Kasumi-1 (cell line): ENCODE results near the gene LRFN2.

Source experiments
- DNase-seq, 2 experiments: peaks; one replicate each; lab custom pipeline; 2025; lab: John Stamatoyannopoulos, UW

LRFN2 gene

GRCh38 chr6:40543776-40544175 is 43.4 kb downstream of the LRFN2 start:
- no peak for DNase-seq

- DNase-seq = no peak
Measured at GRCh38 chr6:40543146-40543545, 44.0 kb downstream of the LRFN2 start.

DNA sequence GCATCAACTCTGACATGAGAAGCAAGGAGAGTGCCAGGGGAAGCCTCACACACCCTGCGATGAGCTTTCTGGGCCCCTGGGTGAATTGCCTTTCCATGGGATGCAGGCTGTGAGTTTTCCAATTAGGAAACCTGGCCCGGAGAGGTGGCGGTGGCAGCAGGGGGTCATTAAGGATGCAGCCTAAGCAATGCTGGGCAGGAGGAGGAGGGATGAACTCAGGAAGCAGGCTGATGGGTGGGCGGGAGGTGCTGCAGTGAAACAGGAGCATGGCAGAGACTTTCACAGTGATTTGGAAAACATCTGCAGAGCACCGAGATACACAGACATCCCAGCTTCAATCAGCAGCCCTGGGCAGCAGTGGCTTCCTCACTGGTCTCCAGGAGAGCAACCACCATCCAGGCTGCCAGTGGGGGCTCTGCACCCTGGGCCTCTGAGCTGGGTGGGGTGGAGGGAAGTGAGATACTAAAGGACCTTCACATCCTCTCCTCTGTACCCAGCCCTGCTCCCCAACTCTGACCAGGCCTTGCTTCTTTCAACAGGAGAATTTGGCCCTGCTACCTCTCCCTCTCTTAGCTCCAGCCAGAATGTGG is 44.9 kb downstream of the LRFN2 start:
- no peak for DNase-seq

GRCh38 chr6:40541556-40542174 is 45.5 kb downstream of the LRFN2 start:
- no peak for DNase-seq

GRCh38 chr6:40540790-40541189 is 46.4 kb downstream of the LRFN2 start:
- DNase-seq = no peak

- no peak for DNase-seq
Measured at GRCh38 chr6:40539853-40540252, 47.3 kb downstream of the LRFN2 start.

GRCh38 chr6:40538556-40538955 is 48.6 kb downstream of the LRFN2 start:
- DNase-seq = no peak

GRCh38 chr6:40537446-40537845 is 49.7 kb downstream of the LRFN2 start:
- DNase-seq = no peak

- no peak for DNase-seq
Measured at GRCh38 chr6:40536442-40536841, 50.7 kb downstream of the LRFN2 start.

DNA sequence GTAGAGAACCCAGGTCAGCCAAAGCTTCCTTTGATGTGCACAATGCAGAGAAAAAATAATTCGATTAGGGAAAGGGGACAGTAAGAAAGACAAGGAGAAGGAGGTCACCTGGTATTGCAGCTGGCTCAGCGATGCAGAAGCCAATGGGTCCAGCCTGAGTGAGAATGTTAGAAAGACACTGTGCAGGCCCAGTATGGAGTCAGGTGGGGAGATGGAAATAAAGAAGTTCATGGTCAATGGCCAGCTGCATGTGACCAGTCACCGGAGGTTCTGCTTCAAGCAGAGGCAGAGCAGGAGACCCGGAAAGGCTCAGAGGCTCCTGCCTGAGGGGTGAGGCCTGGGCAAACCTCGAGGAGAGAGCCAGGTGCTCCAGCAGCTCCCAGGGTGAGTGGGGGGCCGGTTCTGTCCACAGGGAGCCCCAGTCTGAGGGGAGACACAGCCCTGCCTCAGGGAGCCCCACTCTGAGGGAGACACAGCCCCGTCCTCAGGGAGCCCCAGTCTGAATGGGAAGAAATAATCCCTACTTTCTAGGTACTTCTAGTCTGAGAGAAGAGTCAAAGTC is 51.3 kb downstream of the LRFN2 start:
- DNase-seq = no peak

DNA sequence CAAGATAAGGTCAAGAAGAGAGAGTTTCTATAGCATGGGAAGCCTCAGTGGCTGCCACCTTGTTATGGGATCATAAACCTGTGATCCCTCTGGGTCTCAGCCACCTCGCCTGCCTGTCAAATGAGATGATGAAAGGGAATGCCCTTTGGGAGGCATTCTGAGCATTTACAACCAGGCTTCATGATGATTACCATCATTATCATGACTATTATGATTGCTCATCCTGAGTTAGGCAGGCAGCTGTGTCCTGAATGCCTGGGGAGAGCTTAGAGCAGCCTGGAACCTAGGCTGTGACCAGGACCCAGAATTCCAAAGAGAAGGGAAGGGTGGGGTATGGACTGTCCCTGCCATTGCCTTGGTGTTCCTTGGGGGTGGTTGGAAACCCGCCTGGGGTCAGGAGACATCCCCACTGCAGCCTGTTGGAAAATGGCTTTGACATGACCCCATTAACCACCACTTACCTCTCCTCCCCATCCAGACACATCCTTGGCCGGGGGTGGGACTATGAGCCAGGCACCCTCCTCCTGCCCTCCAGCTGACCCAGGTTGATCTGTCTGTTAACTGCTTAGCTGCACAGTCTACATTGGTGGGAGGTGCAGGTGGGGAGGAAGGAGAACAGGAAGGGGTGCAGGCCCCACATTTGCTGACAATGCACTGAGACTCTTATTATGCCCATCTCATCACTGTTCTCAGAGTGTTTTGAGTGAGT is 51.9 kb downstream of the LRFN2 start:
- no peak for DNase-seq

DNA sequence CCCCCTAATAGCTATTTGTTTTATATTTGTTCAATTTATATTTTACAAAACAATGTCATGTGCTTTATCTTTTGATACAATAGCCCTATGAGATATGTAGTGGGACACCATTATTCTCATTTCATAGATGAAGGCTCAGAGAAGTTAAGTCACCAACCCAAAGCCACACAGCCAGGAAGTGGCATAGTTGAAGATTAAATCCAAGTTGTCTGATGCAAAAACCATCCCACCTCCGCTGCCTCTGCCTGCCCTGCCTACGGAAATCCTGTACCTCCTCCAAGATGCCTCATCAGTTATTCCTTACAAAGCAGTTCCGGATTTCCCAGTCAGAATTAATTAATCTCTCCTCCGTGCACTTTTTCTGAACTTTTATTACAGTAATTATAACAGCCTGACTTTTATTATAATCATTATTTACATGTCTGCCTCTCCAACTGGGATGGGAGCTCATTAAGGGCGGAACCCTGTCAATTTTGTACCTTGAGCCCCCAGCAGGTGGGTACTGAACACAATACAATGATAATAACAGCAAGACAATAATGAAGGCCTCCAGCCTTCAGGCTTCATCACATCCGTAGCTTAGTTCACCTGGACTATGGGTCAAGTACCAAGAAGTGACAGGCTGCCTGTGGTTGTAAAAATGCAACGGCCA is 54.7 kb downstream of the LRFN2 start:
- no peak for DNase-seq

- DNase-seq = no peak
Measured at GRCh38 chr6:40529919-40530318, 57.2 kb downstream of the LRFN2 start.

DNA sequence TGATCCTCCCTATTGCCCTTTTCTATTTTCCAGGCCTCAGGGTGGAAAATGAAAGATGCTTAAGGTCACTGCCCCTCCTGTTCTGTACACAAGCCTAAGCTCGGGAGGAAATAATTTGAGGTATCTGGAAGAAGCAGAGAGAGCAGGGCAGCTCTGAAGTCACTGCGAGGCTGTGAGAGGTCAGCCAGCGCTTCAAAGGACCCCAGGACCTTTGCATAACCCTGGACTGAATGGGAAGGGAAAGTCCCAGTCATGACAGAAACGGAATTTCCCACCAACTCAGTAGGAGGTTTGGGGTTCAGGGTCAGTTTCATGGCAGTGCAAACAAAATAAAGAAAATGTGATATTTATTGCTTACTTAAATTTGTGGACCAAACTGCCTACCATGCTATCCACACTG is 58.1 kb downstream of the LRFN2 start:
- no peak for DNase-seq

DNA sequence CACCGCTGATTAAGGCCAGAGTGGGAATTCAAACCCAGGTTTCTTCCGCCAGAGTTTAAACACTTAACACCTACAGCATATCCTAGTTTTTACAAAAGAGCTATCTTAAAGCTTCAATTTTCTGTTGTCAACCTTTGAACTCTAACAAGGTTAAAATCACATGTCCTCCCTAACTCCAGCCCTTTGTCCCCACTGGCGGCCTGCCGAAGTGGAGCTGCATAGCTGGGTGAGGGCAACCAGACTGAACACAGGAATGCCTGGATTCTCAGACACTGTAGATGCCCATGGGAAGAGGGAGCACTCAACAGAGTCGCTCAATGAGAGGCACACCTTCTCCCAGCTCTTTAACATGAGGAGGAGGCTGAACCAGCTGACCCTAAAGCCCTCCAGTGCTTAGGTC is 59.1 kb downstream of the LRFN2 start:
- no peak for DNase-seq

GRCh38 chr6:40526036-40526435 is 61.1 kb downstream of the LRFN2 start:
- DNase-seq = no peak

DNA sequence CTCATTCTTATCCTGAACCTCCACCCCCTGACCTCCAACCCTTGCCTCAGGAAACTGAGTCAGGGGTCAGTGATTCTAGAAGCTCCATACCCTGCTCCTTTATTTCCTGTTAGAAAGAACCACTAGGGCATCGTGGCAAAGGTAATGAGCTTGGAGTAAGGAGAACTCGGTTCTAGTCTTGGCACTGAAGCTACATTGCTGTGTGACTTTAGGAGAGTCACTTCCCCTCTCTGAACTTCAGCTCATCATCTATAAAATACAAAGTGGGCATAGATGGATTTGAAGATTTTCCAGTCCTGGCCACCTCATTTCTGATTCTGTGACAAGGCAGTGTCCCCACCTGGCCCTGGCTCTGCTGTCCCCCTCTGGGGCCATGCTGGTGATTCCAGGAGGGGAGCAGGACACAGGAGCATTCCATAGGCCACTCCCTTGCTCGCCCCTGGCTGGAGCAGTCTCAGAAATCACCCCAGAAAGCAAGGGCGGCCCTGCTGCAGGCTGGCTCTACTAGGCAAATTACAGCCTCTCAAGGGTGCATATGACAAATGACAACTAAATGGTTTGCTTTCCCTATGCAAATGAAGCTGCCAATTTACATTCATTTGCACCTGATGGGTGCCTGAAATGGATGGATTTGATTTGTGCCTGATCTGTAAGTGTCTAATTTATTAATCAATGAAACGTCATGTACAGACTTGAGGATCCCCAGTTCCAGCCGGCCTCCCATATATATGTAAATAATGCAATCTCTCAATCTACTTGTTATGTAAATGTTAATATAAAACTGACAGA is 62.2 kb downstream of the LRFN2 start:
- no peak for DNase-seq

GRCh38 chr6:40523505-40524172 is 63.5 kb downstream of the LRFN2 start:
- DNase-seq = no peak

DNA sequence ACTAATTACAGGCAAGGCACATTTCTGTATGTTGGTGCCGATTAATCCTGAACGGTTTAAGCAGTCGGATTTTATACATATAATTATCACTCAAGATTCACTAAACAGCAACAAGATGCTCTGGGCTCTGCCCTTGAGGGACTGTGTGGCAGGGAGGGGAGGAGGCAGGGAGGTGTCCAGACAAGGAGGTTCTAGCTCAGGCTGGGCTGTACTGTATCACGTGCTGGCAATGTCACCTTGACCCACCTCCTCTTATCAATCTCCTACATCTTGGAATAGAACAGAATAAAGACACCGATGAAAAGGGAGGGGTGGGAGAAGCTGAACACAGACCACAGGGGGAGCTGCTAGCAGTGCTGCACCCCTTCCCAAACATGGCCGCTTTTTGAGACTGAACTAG is 65.7 kb downstream of the LRFN2 start:
- DNase-seq = no peak

GRCh38 chr6:40520678-40521077 is 66.5 kb downstream of the LRFN2 start:
- no peak for DNase-seq

GRCh38 chr6:40520084-40520483 is 67.1 kb downstream of the LRFN2 start:
- DNase-seq = no peak
